Endothelial cell of umbilical vein (primary cell): ENCODE results near the gene PLCD3. TPM values are rescaled to one million over a fixed set of nuclear protein-coding genes. Genes with fewer than 3 reads are reported as not detected.

Experiments used
- BruUV-seq: library from RNA; stranded (reverse); fragments of 400-500 nt; replicated peaks from 2 replicates; lab custom pipeline; 2021; lab: Mats Ljungman, UMichigan
- CTCF ChIA-PET: fragments of 300-600, 350-600 bp; sonication (Branson Sonifier 250); formaldehyde crosslinking; loops from one replicate; lab custom pipeline; 2021; ENCODE audit warnings: antibody characterized with exemption, inconsistent platforms; lab: Charles Lee
- POLR2A ChIA-PET: fragments of 300-600, 350-600 bp; sonication (Branson Sonifier 250); formaldehyde crosslinking; loops from one replicate; lab custom pipeline; 2021; ENCODE audit warnings: antibody characterized with exemption, inconsistent platforms; lab: Charles Lee
- DNase-seq: peaks from one replicate; pipeline ENCODE4 v3.0.0-alpha.2; 2011; ENCODE audit warnings: low read depth, low spot score
- FAIRE-seq: peaks from 2 replicates; lab custom pipeline; 2011; peaks lifted over from hg19 to GRCh38; lab: Jason Lieb, UNC
- H2AFZ ChIP-seq: 2 replicates; pipeline ENCODE4 v1.6.0; 2012; ENCODE audit warnings: low read depth, low read length, control low read depth, inconsistent platforms
- H3K27ac ChIP-seq: 2 replicates; pipeline ENCODE4 v1.5.1; 2011; ENCODE audit warnings: low read depth, mild to moderate bottlenecking, control low read depth, low read length, moderate library complexity; ENCODE audit not compliant: insufficient read depth
- H3K27me3 ChIP-seq, 2 experiments: 2 replicates each; pipeline versions ENCODE4 v1.6.0 to v1.6.1; 2011; ENCODE audit warnings: low read length in 2 of 2, mixed read lengths in 1 of 2; ENCODE audit not compliant: control insufficient read depth in 2 of 2, insufficient read depth in 2 of 2
- H3K36me3 ChIP-seq, 2 experiments: 2 replicates in 1 of 2; 3 replicates in 1 of 2; pipeline ENCODE4 v1.5.1; 2011; ENCODE audit warnings: low read length in 2 of 2, mild to moderate bottlenecking in 1 of 2, moderate library complexity in 1 of 2; ENCODE audit not compliant: control insufficient read depth in 2 of 2, insufficient read depth in 2 of 2; ENCODE audit errors: extremely low read depth in 1 of 2
- H3K4me1 ChIP-seq: 3 replicates; pipeline ENCODE4 v1.5.1; 2011; ENCODE audit warnings: mild to moderate bottlenecking, low read length; ENCODE audit not compliant: control insufficient read depth, insufficient read depth; ENCODE audit errors: extremely low read depth
- H3K4me2 ChIP-seq: 2 replicates; pipeline ENCODE4 v1.6.1; 2011; ENCODE audit warnings: low read length, control low read depth, mixed read lengths; ENCODE audit not compliant: insufficient read depth
- H3K4me3 ChIP-seq, 3 experiments: fragments of 200-600 bp in 1 of 3; sonication (generic), shearing (Covaris generic) in 1 of 3; replicated peaks in 1 of 3; 2 replicates each; pipeline ENCODE4 v1.5.1; 2011 to 2016; ENCODE audit warnings: control low read depth in 3 of 3, low read length in 3 of 3, mild to moderate bottlenecking in 2 of 3, inconsistent platforms in 1 of 3, low read depth in 1 of 3, moderate library complexity in 1 of 3; ENCODE audit not compliant: insufficient read depth in 1 of 3
- H3K79me2 ChIP-seq: 2 replicates; pipeline ENCODE4 v1.6.0; 2012; ENCODE audit warnings: low read length, inconsistent platforms; ENCODE audit not compliant: control insufficient read depth, insufficient read depth
- H3K9ac ChIP-seq: replicated peaks from 2 replicates; pipeline ENCODE3; 2011; ENCODE audit warnings: low read length, control low read depth; ENCODE audit not compliant: insufficient read depth; ENCODE audit errors: extremely low read depth
- H3K9me1 ChIP-seq: replicated peaks from 3 replicates; pipeline ENCODE4 v1.6.0; 2011; ENCODE audit warnings: mild to moderate bottlenecking, low read length; ENCODE audit not compliant: control insufficient read depth, insufficient read depth; ENCODE audit errors: extremely low read depth
- H3K9me3 ChIP-seq: replicated peaks from 2 replicates; pipeline ENCODE4 v1.5.1; 2012; ENCODE audit warnings: low read length, inconsistent platforms; ENCODE audit not compliant: control insufficient read depth, insufficient read depth
- H4K20me1 ChIP-seq: replicated peaks from 2 replicates; pipeline ENCODE3; 2011; ENCODE audit warnings: mild to moderate bottlenecking, low read length; ENCODE audit not compliant: control insufficient read depth, insufficient read depth; ENCODE audit errors: extremely low read depth
- CTCF ChIP-seq, 2 donors: IDR thresholded peaks; 1 replicate in 1 of 2; 2 replicates in 1 of 2; pipeline ENCODE4 v1.5.1; 2011; ENCODE audit warnings: low read length in 2 of 2, mild to moderate bottlenecking in 2 of 2, moderate library complexity in 2 of 2, control low read depth in 1 of 2, inconsistent platforms in 1 of 2, low read depth in 1 of 2; ENCODE audit not compliant: insufficient read depth in 1 of 2; ENCODE audit errors: extremely low read depth in 1 of 2
- EZH2 ChIP-seq: IDR thresholded peaks from 2 replicates; pipeline ENCODE4 v1.6.1; 2012; ENCODE audit warnings: borderline replicate concordance, low read depth, mild to moderate bottlenecking, moderate library complexity, low read length, inconsistent platforms; ENCODE audit not compliant: severe bottlenecking
- FOS ChIP-seq: IDR thresholded peaks from 2 replicates; pipeline ENCODE4 v1.6.1; 2011; ENCODE audit warnings: mild to moderate bottlenecking, low read length, moderate library complexity, borderline replicate concordance; ENCODE audit not compliant: insufficient read depth
- GATA2 ChIP-seq: IDR thresholded peaks from 2 replicates; pipeline ENCODE4 v1.7.0; 2011; ENCODE audit warnings: low read depth, mild to moderate bottlenecking, moderate library complexity, mixed read lengths, low read length; ENCODE audit not compliant: insufficient read length, insufficient read depth
- JUN ChIP-seq: IDR thresholded peaks from 2 replicates; pipeline ENCODE4 v1.6.1; 2011; ENCODE audit warnings: borderline replicate concordance, low read depth; ENCODE audit not compliant: insufficient read length, insufficient read depth
- MYC ChIP-seq: IDR thresholded peaks from one replicate; pipeline ENCODE4 v1.6.1; 2011; ENCODE audit warnings: mild to moderate bottlenecking, low read depth, low read length
- POLR2A ChIP-seq: IDR thresholded peaks from 2 replicates; pipeline ENCODE4 v1.6.1; 2012; ENCODE audit warnings: low read depth, mild to moderate bottlenecking, control low read depth, low read length
- POLR2AphosphoS5 ChIP-seq: IDR thresholded peaks from 2 replicates; pipeline ENCODE4 v1.6.1; 2012; ENCODE audit warnings: low read depth, mild to moderate bottlenecking, control low read depth, low read length, moderate library complexity; ENCODE audit not compliant: insufficient read depth
- dilution Hi-C: fragments of 300-500 bp; cut with MboI; formaldehyde crosslinking; loops from one replicate; pipeline ENCODE4 v1.15.0; 2019; ENCODE audit warnings: low sequenced_read_pairs; ENCODE audit not compliant: extremely low pct_ligation_motif_present
- intact Hi-C: fragments of 100-400 bp; cut with micrococcal nuclease; formaldehyde crosslinking; loops from one replicate; pipeline ENCODE4 v1.10.0; 2022
- polyA plus RNA-seq, 4 experiments: library from polyadenylated mRNA; depleted of rRNA in 3 of 4; stranded (reverse) in 3 of 4; unstranded in 1 of 4; fragments of >200 nt; gene quantifications; 2 replicates each; pipeline versions ENCODE4 v1.2.1 to v1.2.3, GENCODE V29; 2011 to 2012; ENCODE audit warnings: missing spikeins in 1 of 4
- total RNA-seq: library from RNA; stranded (reverse); gene quantifications from 2 replicates; pipeline ENCODE4 v1.2.3, GENCODE V29; 2021
- TF ChIP-seq, protein P1 (sequence below): IDR thresholded peaks from 2 replicates; pipeline ENCODE4 v1.6.1; 2011; ENCODE audit not compliant: insufficient read depth, insufficient read length

Gene PLCD3
- total and polyA plus RNA-seq, 2 donors (not counting 3 experiments of a cell fraction or from before 2014, with no cell fraction given), result 30.4 to 43.1 TPM

DNA sequence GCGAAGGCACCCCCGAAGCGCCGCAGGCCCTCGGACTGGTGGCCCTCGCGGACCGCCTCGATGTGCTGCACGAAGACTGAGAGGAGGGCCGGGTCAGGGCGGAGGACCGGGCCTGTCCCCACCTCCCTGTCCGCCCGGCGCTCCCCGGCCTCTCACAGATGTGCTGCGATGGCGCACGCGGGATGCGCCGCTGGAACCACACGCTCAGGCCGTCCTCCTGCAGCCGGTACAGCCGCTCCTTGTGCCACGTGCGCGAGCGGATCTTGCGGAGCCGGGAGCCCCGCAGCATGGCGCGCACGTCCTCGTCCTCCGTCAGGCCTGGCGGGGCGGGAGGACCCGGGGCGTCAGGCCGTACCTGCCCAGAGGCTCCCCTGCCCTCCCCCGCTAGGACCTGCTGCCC lies 11.3 kb downstream of the PLCD3 start:
- Histone ChIP-seq H3K4me3 (no peak overlapping the region), H3K4me1 (peaks cover 14% of the 10 kb centered on the region), H2AFZ (no peak overlapping the region), H4K20me1 (no peaks in the 10 kb centered on the region), H3K9ac (no peak overlapping the region), H3K27me3 (no peaks in the 10 kb centered on the region), H3K9me1 (no peaks in the 10 kb centered on the region), H3K79me2 (no peaks in the 10 kb centered on the region), H3K4me2 (no peak overlapping the region), H3K27ac (no peak overlapping the region), H3K9me3 (no peaks in the 10 kb centered on the region), H3K36me3 (peaks cover 0 to 2% of the 10 kb centered on the region in 2 experiments)
- no peak for TF ChIP-seq EZH2
- no peak for TF ChIP-seq MYC
- no peak for TF ChIP-seq JUN
- no peak for TF ChIP-seq CTCF (IDR thresholded peaks at IDR 0.05; ENCODE audit: extremely low read depth in 1 of 2, insufficient read depth in 1 of 2, low read depth in 1 of 2, low read length in 2 of 2)
- CTCF ChIA-PET, result no interaction called here
- intact Hi-C loops (no loop called here), dilution Hi-C loops (no loop called here)
- FAIRE-seq (no peak), DNase-seq (no peak)
- no TSS peak for BruUV-seq
- POLR2A ChIA-PET, result no interaction called here

DNA sequence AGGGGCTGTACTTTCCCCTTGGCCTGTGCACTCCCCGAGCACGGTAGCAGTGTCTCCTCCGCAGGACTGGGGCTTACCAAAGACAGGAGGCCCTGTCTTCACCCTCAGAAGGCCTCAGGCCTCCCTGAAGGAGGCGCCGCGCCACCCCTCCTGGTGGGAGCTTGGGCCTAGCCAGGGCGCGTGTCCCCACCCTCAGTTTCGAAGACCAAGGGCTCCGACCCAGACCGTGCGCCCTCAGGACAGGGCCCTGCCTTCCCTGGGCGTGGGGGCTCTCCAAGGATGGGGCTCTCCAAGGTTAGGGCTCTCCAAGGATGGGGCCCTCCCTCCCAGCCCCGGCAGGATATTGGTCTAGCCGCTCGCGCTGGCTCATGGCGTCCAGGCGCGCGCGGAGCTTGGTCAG lies 11.8 kb downstream of the PLCD3 start:
- Histone ChIP-seq H3K9me1 (no peaks in the 10 kb centered on the region), H3K4me1 (peaks cover 14% of the 10 kb centered on the region), H3K9ac (no peak overlapping the region), H2AFZ (no peak overlapping the region), H3K4me2 (no peak overlapping the region), H3K79me2 (no peaks in the 10 kb centered on the region), H3K27ac (no peak overlapping the region), H3K9me3 (no peaks in the 10 kb centered on the region), H3K27me3 (no peaks in the 10 kb centered on the region), H3K36me3 (peaks cover 0 to 2% of the 10 kb centered on the region in 2 experiments), H4K20me1 (no peaks in the 10 kb centered on the region), H3K4me3 (no peak overlapping the region)
- ChIA-PET CTCF (interaction anchor here (1.4 to 6.9 kb wide), 2 partner anchors 10 to 15 kb away, joined by 4 to 34 read pairs; partner anchors contain the start of gene ACBD4), POLR2A (no interaction called here)
- FAIRE-seq (no peak), DNase-seq (no peak)
- dilution Hi-C loops, result no loop called here
- intact Hi-C loops, result no loop called here
- TF ChIP-seq GATA2, result no peak
- no peak for TF ChIP-seq POLR2A
- no peak for TF ChIP-seq POLR2AphosphoS5
- no peak for TF ChIP-seq FOS
- no peak for TF ChIP-seq MYC
- no peak for TF ChIP-seq EZH2
- TF ChIP-seq, protein P1, sequence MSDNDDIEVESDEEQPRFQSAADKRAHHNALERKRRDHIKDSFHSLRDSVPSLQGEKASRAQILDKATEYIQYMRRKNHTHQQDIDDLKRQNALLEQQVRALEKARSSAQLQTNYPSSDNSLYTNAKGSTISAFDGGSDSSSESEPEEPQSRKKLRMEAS, result no peak
- TF ChIP-seq CTCF (IDR thresholded peaks at IDR 0.05; ENCODE audit: extremely low read depth in 1 of 2, insufficient read depth in 1 of 2, low read depth in 1 of 2, low read length in 2 of 2), result no peak
- no peak for TF ChIP-seq JUN
- no TSS peak for BruUV-seq
